Prostate gland (tissue), 2 donors: ENCODE results near the gene VAV2.

Experiments
- CTCF ChIP-seq, 4 experiments: fragments of 200-600 bp in 2 of 4; fragments of 450-650 bp in 2 of 4; sonication (generic) in 2 of 4; IDR thresholded peaks; 1 replicate in 3 of 4; 2 replicates in 1 of 4; pipeline ENCODE4 v1.5.1; 2016 to 2019; ENCODE audit warnings: antibody characterized with exemption in 4 of 4, mild to moderate bottlenecking in 2 of 4, moderate library complexity in 2 of 4
- POLR2A ChIP-seq: fragments of 450-650 bp; IDR thresholded peaks from one replicate; pipeline ENCODE4 v1.6.1; 2016; ENCODE audit warnings: antibody characterized with exemption, mild to moderate bottlenecking

- TF ChIP-seq POLR2A (no peak), CTCF (IDR thresholded peaks at IDR 0.05) (no peak)
Observed at GRCh38 chr9:133917375-133917774, 74.7 kb downstream of the VAV2 start.
